Left ventricle myocardium superior (tissue), 1 donor: ENCODE measurements around the gene ITGB2. TPM values are rescaled to one million over a fixed set of nuclear protein-coding genes. Genes with fewer than 3 reads are reported as not detected.

ENCODE experiments used
- ATAC-seq: fragments of 200-7000 bp; cut with Tn5 transposase; one replicate; pipeline ENCODE4 v1.9.1; 2020; ENCODE audit warnings: mild to moderate bottlenecking, moderate library complexity
- DNase-seq: peaks from one replicate; pipeline ENCODE4 v3.0.0-alpha.2; 2020
- intact Hi-C: fragments of 100-400 bp; cut with micrococcal nuclease; formaldehyde crosslinking; loops from one replicate; pipeline ENCODE4 v1.11.0; 2022
- total RNA-seq: library from RNA; stranded (reverse); fragmentation: NEBNext Ultra II Directional; extraction: Animal tissue kit (Norgen Biotek cat#: 25700); gene quantifications from one replicate; pipeline ENCODE4 v1.2.1, GENCODE V29; 2021
- donor health status: DM: no; HTN: yes; CAD: no; lungs with severe emphysema.

The ITGB2 gene
- total RNA-seq, 1 donor from 2014 or later: 26.5 TPM

DNA sequence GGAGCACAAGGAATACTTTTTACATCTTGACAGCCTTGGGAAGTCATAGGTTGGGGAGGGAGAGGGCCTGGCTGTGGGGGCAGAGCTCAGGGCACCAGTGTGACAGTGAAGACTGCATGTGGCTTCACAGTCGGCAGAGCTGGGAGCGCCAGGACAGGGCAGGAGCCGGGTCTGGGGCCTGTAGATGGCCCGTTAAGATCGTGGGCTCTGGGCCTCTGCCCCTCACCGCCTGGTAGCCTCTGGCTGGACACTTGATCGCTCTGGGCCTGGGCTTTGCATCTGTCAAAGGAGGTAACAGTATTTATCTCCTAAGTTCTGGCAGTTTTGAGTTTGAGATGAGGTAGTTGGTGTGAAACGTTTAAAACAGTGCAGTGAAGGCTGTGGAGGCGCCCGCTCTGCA is 23.9 kb upstream of the ITGB2 start:
- DNase-seq (no peak), ATAC-seq (no peak)
- intact Hi-C loops: no loop called here

DNA sequence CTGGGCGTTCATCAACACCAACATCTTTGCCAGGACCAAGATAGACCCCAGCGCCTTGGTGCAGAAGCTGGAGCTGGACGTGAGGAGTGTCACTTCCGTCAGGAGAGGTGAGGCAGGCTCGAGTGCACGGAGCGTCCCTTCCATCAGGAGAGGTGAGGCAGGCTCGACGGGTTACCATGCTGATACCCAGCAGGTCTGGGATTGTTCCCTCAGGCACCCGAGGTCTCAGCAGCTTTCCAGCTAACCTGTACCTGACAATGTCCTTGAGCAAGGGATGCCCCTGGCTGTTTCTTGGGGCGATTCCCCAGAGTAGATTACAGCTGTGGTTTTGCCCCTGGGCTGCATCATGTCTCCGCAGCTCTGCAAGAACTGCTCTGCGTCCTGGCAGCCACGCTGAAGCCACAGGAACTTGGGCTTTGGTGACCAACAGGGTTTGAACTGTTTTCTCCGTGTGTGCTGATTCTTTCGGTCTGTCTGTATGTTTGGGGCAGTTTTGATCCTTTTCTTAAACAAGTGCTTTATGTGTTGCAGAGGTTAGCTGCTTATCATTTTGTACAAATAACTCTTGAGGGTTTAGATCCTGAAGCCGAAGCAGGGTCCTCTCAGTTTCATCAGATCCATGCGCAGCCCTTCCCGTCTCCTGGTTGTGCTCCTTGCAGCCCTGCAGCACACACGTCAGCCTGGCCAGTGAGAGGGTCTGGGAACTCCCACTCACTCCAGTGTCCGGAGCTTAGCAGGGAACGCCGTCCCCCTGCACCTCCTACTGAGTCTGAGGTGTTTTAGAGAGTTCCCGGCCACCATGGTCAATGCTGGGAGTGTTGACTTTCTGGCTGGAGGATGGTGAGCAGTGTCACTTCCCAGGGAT is 23.2 kb upstream of the ITGB2 start:
- intact Hi-C loops: no loop called here
- DNase-seq: no peak
- no peak for ATAC-seq

DNA sequence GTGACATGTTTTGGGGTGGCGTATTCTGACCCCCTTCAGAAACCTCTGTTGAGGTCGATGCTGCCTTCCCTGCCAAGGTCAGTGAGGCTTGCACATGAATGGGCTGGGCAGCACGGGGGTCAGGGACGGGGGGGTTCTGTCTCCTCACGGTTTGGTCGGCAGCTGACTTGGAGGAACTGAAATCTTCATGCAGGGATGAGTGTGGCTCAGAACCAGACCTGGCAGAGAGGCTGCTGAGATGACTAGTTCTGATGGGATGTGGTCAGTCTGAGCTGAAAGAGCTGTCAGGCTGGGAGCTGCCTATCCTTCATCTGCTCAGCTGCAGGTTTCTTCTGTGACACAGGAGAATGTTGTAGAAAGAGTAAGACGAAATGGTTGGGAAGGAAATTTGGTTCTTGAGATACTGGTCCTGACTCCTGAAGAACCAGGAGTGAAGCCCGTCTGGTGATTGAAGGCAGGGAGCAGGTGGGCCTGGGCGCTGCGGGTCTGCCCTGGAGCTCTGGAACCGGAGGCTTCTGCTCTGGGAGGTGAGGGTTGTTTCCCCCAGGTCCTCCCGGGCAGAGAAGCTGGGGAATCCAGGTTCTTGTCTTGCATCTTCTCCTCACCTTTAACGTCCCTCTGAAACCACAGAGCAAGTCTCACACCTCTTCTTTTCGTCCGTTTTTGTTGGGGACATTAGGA is 22.4 kb upstream of the ITGB2 start:
- intact Hi-C loops: no loop called here
- ATAC-seq (no peak), DNase-seq (no peak)

DNA sequence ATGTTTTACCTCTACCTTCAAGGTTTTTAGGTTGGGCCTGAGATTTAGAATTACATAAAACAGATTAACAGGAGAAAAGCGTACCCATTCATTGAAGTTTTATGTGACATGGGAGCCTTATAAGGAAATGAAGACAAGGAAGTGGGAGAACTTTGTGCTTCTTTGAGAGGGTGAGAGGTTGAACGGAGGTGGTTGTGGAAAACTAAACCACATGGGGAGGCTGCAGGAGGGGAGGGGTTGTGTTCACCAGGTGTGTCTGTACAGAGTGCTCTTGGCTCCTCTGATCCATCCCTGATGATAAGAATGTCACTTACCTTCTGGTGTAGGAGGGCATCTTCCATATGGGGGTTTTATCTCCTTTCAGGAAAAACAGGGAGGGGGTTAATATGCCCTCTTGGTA is 21.9 kb upstream of the ITGB2 start:
- no peak for ATAC-seq
- DNase-seq: no peak
- intact Hi-C loops: no loop called here

DNA sequence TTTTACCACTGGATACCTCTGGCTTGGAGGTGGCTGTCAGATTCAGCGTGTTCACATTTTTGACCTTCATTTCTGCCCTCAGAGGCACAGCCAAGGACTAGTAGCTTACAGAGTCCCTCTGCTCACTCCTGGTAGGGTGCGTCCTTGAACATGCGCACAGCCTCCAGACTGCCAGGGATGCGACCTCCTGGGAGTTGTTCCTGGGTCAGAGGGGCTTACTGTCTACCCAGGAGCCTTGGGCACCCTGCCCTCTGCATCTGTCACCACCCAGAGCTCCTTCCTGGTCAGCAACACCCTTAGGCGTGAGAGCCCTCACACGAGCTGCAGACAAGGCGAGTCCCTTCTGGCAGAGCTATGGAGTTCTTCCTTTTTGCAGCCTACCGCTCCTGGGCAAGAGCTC is 20.9 kb upstream of the ITGB2 start:
- intact Hi-C loops: no loop called here
- peak; percentile 58 for ATAC-seq
- no peak for DNase-seq

DNA sequence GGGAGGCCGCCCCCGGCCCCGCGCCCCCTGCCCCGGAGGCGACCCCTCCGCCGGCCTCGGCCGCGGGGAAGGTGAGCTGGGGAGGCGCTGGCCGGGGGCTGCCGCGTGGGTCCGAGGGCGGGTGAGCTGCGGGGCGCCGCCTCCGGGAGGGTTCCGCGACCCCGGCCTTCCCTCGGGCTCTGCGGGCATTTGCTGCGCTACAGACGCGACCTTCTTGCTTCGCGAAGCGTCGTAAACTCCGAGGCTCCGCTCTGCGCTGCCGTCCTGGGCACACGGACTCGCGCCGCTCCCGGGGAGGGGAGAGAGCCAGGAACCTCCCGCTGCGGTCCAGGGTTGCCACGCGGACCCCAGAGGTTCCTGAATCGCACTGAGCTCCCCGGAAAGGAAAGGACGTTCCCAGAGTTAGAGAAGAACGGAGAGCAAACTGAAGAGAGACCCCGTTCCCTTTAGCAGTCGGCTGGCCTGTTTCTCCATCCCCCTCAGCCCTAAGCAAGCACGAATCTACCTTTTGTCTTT is 19.5 kb upstream of the ITGB2 start:
- DNase-seq (no peak), ATAC-seq (no peak)
- intact Hi-C loops: no loop called here

DNA sequence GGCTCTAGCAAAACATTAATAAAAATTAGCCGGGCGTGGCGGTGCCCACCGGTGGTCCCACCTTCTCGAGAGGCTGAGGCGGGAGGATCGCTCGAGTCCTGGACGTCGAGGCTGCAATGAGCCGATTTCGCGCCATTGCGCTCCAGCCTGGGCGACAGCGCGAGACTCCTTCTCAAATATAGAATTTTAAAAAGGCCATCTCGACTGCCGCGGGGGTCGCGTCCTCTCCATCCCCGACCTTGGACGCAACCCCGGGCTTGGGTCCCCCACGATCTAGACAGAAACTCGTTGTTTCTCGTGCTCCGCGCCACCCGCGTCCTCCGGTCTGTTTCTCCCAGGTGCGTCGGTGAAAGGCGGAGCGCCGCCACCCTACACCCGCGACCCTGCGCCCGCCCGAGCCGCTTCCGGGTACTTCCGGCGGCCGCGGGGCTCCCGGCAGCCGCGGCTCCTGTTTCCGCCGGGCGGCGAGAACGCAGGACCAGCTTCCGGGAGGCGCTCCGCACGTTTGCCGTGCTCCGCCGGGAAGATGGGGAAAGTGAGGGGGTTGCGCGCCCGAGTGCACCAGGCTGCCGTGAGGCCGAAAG is 18.9 kb upstream of the ITGB2 start, which contains the start of gene SLX9:
SLX9 (plus strand) TSS at position 498 of the 584 bp plus-strand sequence; CDS start at position 527, 29 bp downstream.
- intact Hi-C loops: no loop called here
- DNase-seq: peak; percentile 89
- peak; percentile 90 for ATAC-seq

- ATAC-seq (no peak), DNase-seq (no peak)
- intact Hi-C loops: no loop called here
Observed at GRCh38 chr21:44938772-44939531, 18.3 kb upstream of the ITGB2 start.

- DNase-seq (no peak), ATAC-seq (no peak)
- intact Hi-C loops: no loop called here
Observed at GRCh38 chr21:44935533-44935927, 14.8 kb upstream of the ITGB2 start.

GRCh38 chr21:44934797-44935532 is 14.3 kb upstream of the ITGB2 start:
- DNase-seq (no peak), ATAC-seq (no peak)
- intact Hi-C loops: no loop called here

GRCh38 chr21:44934276-44934675 is 13.6 kb upstream of the ITGB2 start:
- no peak for ATAC-seq
- peak; percentile 7 for DNase-seq
- intact Hi-C loops: no loop called here

- ATAC-seq (no peak), DNase-seq (peak; percentile 25)
- intact Hi-C loops: no loop called here
Observed at GRCh38 chr21:44933918-44934260, 13.2 kb upstream of the ITGB2 start.

- peak; percentile 21 for DNase-seq
- intact Hi-C loops: no loop called here
- no peak for ATAC-seq
Observed at GRCh38 chr21:44933199-44933917, 12.7 kb upstream of the ITGB2 start.

- DNase-seq (peak; percentile 79), ATAC-seq (peak; percentile 66)
- intact Hi-C loops: no loop called here
Observed at GRCh38 chr21:44932408-44933181, 11.9 kb upstream of the ITGB2 start.

DNA sequence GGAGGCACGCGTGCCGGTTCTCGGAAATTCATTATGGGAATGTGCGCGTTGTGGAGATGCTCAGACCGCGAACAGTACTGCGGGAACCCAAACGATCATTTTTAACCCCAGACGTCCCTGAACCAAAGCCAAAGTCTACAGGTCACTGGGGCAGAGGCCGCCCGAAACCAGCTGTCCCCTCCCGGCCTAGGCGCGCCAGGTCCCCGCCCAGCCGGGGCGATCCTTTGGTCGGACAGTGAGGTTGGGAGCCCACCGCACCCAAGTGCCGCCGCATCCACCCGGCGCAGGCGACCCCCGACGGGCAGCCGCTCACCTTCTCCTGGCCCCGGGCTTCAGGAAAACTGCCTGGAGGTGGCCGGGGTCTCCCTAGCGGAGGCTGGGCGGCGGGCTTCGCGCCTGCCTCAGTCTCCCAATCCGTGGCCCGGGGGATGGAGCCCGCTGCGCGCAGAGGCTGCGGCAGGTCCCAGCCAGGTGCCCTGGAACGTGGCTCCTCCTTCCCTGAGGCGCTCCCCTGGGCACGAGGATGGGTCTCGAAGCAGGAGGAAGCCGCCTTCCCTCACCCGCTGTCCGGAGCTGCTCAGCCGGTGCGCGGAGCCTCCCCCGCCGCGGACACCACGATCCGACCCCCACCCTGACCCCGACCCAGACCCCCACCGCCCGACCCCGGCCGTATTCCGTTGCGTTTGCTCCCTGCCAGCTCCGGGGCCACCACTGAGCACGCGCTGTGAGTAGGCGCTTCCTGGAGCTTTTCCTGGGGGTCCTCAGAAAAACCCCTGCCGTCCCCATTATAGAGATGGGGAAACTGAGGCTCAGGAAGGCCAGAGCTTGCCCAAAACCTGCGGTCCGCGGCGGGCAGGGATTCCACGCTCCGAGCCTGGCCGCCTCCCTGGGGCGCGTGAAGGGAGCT is 11.1 kb upstream of the ITGB2 start:
- peak; percentile 10 for ATAC-seq
- intact Hi-C loops: no loop called here
- DNase-seq: peak; percentile 31

GRCh38 chr21:44931137-44931500 is 10.4 kb upstream of the ITGB2 start:
- peak; percentile 60 for DNase-seq
- ATAC-seq: peak; percentile 38
- intact Hi-C loops: no loop called here
